NOMO-1 treated with dmso at 0.1 percent for 144 hours (cell line): ENCODE results near the gene WSB2.
"Not testable (repeated sequence)": the region's sequence is repeated elsewhere in the genome, so short reads cannot be mapped to it uniquely, and the experiment has no call there.

Experiments
- DNase-seq: peaks from one replicate; lab custom pipeline; 2025; ENCODE audit not compliant: unreplicated experiment; lab: John Stamatoyannopoulos, UW

WSB2 gene

GRCh38 chr12:117999806-118000205 is 61.2 kb downstream of the WSB2 start:
- DNase-seq, result not testable (repeated sequence)

GRCh38 chr12:117998719-117999118 is 62.3 kb downstream of the WSB2 start:
- no peak for DNase-seq

GRCh38 chr12:117994551-117995438 is 66.2 kb downstream of the WSB2 start:
- no peak for DNase-seq

GRCh38 chr12:117986705-117987469 is 74.1 kb downstream of the WSB2 start:
- DNase-seq, result no peak

GRCh38 chr12:117985182-117985581 is 75.8 kb downstream of the WSB2 start:
- DNase-seq, result no peak
